DND-41 (cell line): Measurements from ENCODE around the gene DENND10.

Experiments
- ATAC-seq: fragments of 200-7000 bp; cut with Tn5 transposase; 3 replicates; pipeline ENCODE4 v1.9.1; 2021; ENCODE audit warnings: low read depth; ENCODE audit not compliant: insufficient read depth
- DNase-seq: peaks from one replicate; pipeline ENCODE4 v3.0.0-alpha.2; 2020
- H2AFZ ChIP-seq: 2 replicates; pipeline ENCODE4 v1.6.0; 2012; ENCODE audit warnings: low read depth, low read length
- H3K27ac ChIP-seq: 2 replicates; pipeline ENCODE4 v1.5.1; 2012; ENCODE audit warnings: low read length, inconsistent platforms
- H3K27me3 ChIP-seq: fragments of 200-600 bp; sonication (generic); 2 replicates; pipeline ENCODE4 v1.6.0; 2012; ENCODE audit warnings: low read length, mild to moderate bottlenecking, inconsistent platforms; ENCODE audit not compliant: insufficient read depth, poor library complexity
- H3K36me3 ChIP-seq: 2 replicates; pipeline ENCODE4 v1.5.1; 2012; ENCODE audit warnings: low read length, inconsistent platforms; ENCODE audit not compliant: insufficient read depth
- H3K4me1 ChIP-seq: 2 replicates; pipeline ENCODE4 v1.5.1; 2012; ENCODE audit warnings: mild to moderate bottlenecking, low read length; ENCODE audit not compliant: insufficient read depth
- H3K4me2 ChIP-seq: 2 replicates; pipeline ENCODE4 v1.6.0; 2012; ENCODE audit warnings: mild to moderate bottlenecking, moderate library complexity, low read length, inconsistent platforms; ENCODE audit not compliant: insufficient read depth
- H3K4me3 ChIP-seq, 2 experiments: fragments of 200-600 bp in 1 of 2; shearing (Covaris generic) in 1 of 2; 2 replicates each; pipeline ENCODE4 v1.5.1; 2012 to 2016; ENCODE audit warnings: inconsistent platforms in 2 of 2, low read length in 2 of 2, mild to moderate bottlenecking in 2 of 2, low read depth in 1 of 2, moderate library complexity in 1 of 2
- H3K79me2 ChIP-seq: 2 replicates; pipeline ENCODE4 v1.6.0; 2012; ENCODE audit warnings: low read length, inconsistent platforms; ENCODE audit not compliant: insufficient read depth
- H3K9ac ChIP-seq: 2 replicates; pipeline ENCODE4 v1.6.0; 2012; ENCODE audit warnings: low read depth, mild to moderate bottlenecking, inconsistent platforms, low read length, moderate library complexity
- H3K9me3 ChIP-seq: 2 replicates; pipeline ENCODE4 v1.5.1; 2012; ENCODE audit warnings: low read length, moderate library complexity, mild to moderate bottlenecking, inconsistent platforms; ENCODE audit not compliant: insufficient read depth, severe bottlenecking
- H4K20me1 ChIP-seq: 2 replicates; pipeline ENCODE4 v1.6.0; 2012; ENCODE audit warnings: low read length; ENCODE audit not compliant: insufficient read depth
- EZH2 ChIP-seq: IDR thresholded peaks from 3 replicates; pipeline ENCODE4 v1.6.1; 2012; ENCODE audit warnings: borderline replicate concordance, low read depth, mild to moderate bottlenecking, moderate library complexity, low read length, inconsistent platforms; ENCODE audit not compliant: severe bottlenecking
- TF ChIP-seq, protein P1 (sequence below): IDR thresholded peaks from 2 replicates; pipeline ENCODE4 v1.5.1; 2012; ENCODE audit warnings: borderline replicate concordance, low read length, moderate library complexity, mild to moderate bottlenecking; ENCODE audit not compliant: poor library complexity, severe bottlenecking; ENCODE audit errors: extremely low read depth

DENND10 gene, protein sequence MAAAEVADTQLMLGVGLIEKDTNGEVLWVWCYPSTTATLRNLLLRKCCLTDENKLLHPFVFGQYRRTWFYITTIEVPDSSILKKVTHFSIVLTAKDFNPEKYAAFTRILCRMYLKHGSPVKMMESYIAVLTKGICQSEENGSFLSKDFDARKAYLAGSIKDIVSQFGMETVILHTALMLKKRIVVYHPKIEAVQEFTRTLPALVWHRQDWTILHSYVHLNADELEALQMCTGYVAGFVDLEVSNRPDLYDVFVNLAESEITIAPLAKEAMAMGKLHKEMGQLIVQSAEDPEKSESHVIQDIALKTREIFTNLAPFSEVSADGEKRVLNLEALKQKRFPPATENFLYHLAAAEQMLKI

DNA sequence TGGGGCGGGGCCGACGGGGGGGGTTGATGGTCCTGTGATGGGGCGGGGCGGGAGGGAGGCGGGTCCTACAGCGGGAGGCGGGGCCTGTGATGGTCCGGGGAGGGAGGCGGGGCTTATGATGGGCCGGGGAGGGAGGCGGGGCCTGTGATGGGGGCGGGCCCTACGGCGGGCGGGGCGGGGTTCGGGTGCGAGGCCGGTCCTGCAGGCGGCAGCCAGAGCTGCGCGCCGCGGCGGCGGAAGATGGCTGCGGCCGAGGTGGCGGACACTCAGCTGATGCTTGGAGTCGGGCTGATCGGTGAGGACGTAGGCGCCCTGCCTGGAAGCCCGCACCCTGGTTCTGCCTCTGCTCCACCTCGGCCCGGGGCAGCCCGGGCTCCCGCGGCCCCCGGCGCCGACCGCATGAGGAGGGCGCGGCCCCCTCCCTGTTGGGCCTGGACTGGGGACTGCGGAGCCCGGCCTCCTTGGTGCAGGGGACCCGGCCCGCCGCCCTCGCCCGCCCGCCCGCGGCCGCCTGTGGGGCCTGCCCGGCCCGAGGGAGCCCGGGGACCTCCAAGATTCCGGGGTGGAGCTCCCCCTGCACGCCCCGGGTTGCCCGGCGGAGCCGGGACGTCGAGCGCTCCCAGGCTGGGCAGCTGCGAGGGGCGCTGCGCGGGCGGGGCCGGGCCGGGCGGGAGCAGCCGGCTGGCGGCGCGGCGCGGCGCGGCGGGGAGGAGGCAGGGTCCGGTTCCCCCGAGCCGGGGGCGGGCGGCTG, at the start of gene DENND10:
TSS of gene DENND10 (plus strand) at position 211 of the 751 bp plus-strand sequence. CDS start at position 241, 30 bp downstream.
- Histone ChIP-seq H3K79me2 (peaks cover 45% of the 10 kb centered on the region), H3K27ac (peak within 1 kb of the TSS; percentile 79), H3K9me3 (no peaks in the 10 kb centered on the region), H3K27me3 (no peaks in the 10 kb centered on the region), H3K4me3 (peak within 1 kb of the TSS; percentile 52 to 73; a peak in 3 of 4 replicates), H2AFZ (peak within 1 kb of the TSS; percentile 72), H3K4me2 (peak within 1 kb of the TSS; percentile 69), H3K9ac (peak within 1 kb of the TSS; percentile 65), H3K36me3 (peaks cover 40% of the 10 kb centered on the region), H4K20me1 (peaks cover 11% of the 10 kb centered on the region; the same call in 1 of the 2 replicates), H3K4me1 (peaks cover 34% of the 10 kb centered on the region)
- ATAC-seq (peak; percentile 80), DNase-seq (peak; percentile 81)
- TF ChIP-seq, protein P1, sequence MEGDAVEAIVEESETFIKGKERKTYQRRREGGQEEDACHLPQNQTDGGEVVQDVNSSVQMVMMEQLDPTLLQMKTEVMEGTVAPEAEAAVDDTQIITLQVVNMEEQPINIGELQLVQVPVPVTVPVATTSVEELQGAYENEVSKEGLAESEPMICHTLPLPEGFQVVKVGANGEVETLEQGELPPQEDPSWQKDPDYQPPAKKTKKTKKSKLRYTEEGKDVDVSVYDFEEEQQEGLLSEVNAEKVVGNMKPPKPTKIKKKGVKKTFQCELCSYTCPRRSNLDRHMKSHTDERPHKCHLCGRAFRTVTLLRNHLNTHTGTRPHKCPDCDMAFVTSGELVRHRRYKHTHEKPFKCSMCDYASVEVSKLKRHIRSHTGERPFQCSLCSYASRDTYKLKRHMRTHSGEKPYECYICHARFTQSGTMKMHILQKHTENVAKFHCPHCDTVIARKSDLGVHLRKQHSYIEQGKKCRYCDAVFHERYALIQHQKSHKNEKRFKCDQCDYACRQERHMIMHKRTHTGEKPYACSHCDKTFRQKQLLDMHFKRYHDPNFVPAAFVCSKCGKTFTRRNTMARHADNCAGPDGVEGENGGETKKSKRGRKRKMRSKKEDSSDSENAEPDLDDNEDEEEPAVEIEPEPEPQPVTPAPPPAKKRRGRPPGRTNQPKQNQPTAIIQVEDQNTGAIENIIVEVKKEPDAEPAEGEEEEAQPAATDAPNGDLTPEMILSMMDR: no peak

DNA sequence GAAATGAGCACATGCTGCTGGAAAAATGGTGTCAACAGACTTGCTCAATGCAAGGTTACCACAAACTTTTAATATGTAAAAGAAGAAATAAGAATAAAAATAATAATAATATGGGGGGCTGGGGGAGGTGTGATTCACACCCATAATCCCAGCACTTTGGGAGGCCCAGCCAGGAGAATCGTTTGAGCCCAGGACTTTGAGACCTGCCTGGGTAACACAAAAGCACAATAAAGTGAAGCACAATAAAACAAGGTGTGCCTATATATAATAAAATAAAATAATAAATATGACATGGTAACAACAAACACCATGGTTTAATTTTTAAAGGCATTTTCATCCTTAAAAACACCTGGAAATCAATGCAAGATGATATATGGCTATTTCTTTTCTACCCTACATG, 48.4 kb upstream of the DENND10 start:
- peaks cover 100% of the 10 kb centered on the region for H3K36me3 ChIP-seq
- TF ChIP-seq EZH2: no peak
- TF ChIP-seq, protein P1: no peak
- no peak overlapping the region for H3K4me3 ChIP-seq
- no peak overlapping the region for H2AFZ ChIP-seq
- H4K20me1 ChIP-seq: peaks cover 66% of the 10 kb centered on the region
- no peak overlapping the region for H3K9ac ChIP-seq
- H3K79me2 ChIP-seq: peaks cover 96% of the 10 kb centered on the region
- DNase-seq (no peak), ATAC-seq (no peak)
- H3K27me3 ChIP-seq: no peaks in the 10 kb centered on the region
- no peaks in the 10 kb centered on the region for H3K4me1 ChIP-seq
- no peak overlapping the region for H3K4me2 ChIP-seq
- no peaks in the 10 kb centered on the region for H3K9me3 ChIP-seq
- H3K27ac ChIP-seq: no peak overlapping the region

DNA sequence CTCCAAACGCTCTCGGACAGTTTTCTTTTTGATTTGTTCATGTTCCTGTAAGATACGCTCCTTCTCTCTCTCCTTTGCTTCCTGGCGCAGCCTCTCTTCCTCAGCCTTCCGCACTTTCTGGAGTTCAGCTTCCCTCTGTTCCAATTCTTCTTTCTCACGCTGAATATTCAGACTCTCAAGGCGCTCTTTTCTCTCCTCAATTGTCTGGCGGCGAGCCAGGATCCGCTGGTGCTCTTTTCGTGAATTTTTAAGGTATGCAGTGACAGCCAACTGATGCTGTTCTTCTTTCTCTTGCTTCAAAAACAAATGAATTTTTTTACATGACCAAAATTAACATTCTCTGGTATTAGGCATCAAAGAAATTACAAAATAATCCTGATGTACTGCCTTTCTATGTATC, 45.9 kb upstream of the DENND10 start:
- Histone ChIP-seq H3K27ac (no peak overlapping the region), H3K4me2 (no peak overlapping the region), H3K9ac (no peak overlapping the region), H3K36me3 (peaks cover 100% of the 10 kb centered on the region), H3K4me3 (no peak overlapping the region), H4K20me1 (peaks cover 59% of the 10 kb centered on the region), H3K4me1 (no peaks in the 10 kb centered on the region), H3K9me3 (no peaks in the 10 kb centered on the region), H3K27me3 (no peaks in the 10 kb centered on the region), H3K79me2 (peaks cover 96% of the 10 kb centered on the region), H2AFZ (no peak overlapping the region)
- no peak for TF ChIP-seq EZH2
- TF ChIP-seq, protein P1: no peak
- ATAC-seq (no peak), DNase-seq (no peak)
